H1 (cell line): ENCODE results near the gene ZBTB37. TPM values are rescaled to one million over a fixed set of nuclear protein-coding genes. Genes with fewer than 3 reads are reported as not detected.

Experiments used
- CBX8 ChIP-seq: fragments of 300-800, 300-1000 bp; sonication (generic); IDR thresholded peaks from 2 replicates; pipeline ENCODE4 v1.7.1; 2016; ENCODE audit warnings: low read depth, low read length, borderline replicate concordance
- CTBP2 ChIP-seq: IDR thresholded peaks from 2 replicates; pipeline ENCODE4 v1.7.0; 2011; ENCODE audit warnings: borderline replicate concordance, mild to moderate bottlenecking, moderate library complexity, mixed read lengths, low read length; ENCODE audit not compliant: insufficient read depth, insufficient read length
- KDM1A ChIP-seq: fragments of 200-600, 300-600 bp; sonication (generic); IDR thresholded peaks from 2 replicates; pipeline ENCODE4 v1.7.1; 2016; ENCODE audit warnings: mild to moderate bottlenecking, low read length, borderline replicate concordance
- NANOG ChIP-seq: IDR thresholded peaks from 2 replicates; pipeline ENCODE4 v1.6.1; 2011; ENCODE audit warnings: low read length, low read depth, mild to moderate bottlenecking, inconsistent platforms; ENCODE audit not compliant: insufficient read depth, poor library complexity, severe bottlenecking
- PHF8 ChIP-seq: fragments of 200-600 bp; sonication (generic); conservative IDR thresholded peaks from 2 replicates; pipeline ENCODE4 v1.7.1; 2012; ENCODE audit warnings: low read depth, mild to moderate bottlenecking, inconsistent platforms, low read length, moderate library complexity
- SP1 ChIP-seq: IDR thresholded peaks from 2 replicates; pipeline ENCODE4 v1.6.1; 2011; ENCODE audit warnings: low read depth, low read length
- YY1 ChIP-seq: IDR thresholded peaks from 2 replicates; pipeline ENCODE4 v1.6.1; 2011; ENCODE audit warnings: low read depth, mild to moderate bottlenecking, low read length
- polyA plus RNA-seq, 7 experiments: library from polyadenylated mRNA; depleted of rRNA in 3 of 7; stranded (reverse) in 5 of 7; unstranded in 2 of 7; fragments of >200 nt in 5 of 7; fragments of 200-250 nt in 2 of 7; gene quantifications; 1 replicate in 5 of 7; 2 replicates in 1 of 7; 4 replicates in 1 of 7; pipeline versions ENCODE4 v1.2.1 to v1.2.3, GENCODE V29; 2011 to 2013; ENCODE audit warnings: missing spikeins in 2 of 7, mixed read lengths in 2 of 7
- total RNA-seq: library from RNA; stranded (reverse); fragmentation: NEBNext Ultra II Directional; extraction: Animal tissue kit (Norgen Biotek cat#: 25700); gene quantifications from 2 replicates; pipeline ENCODE4 v1.2.1, GENCODE V29; 2021

The ZBTB37 gene
- total and polyA plus RNA-seq, 2 of the 8 experiments (the other 6 are each of a cell fraction or from before 2014, with no cell fraction given), result 1.7 to 12.5 TPM

GRCh38 chr1:173871091-173871490 is 2.9 kb downstream of the ZBTB37 start (continued):
- TF ChIP-seq YY1 (no peak), PHF8 (no peak), NANOG (no peak), KDM1A (no peak), CTBP2 (no peak), CBX8 (no peak), SP1 (no peak)
